GM12878 (cell line): Measurements from ENCODE around the gene KRTAP10-1.

ENCODE experiments used
- CTCF ChIP-seq, 3 experiments: IDR thresholded peaks in 2 of 3; conservative IDR thresholded peaks in 1 of 3; 2 replicates each; pipeline ENCODE4 v1.5.1; 2011; ENCODE audit warnings: low read depth in 3 of 3, low read length in 3 of 3, mild to moderate bottlenecking in 3 of 3, control low read depth in 2 of 3, moderate library complexity in 2 of 3, inconsistent platforms in 1 of 3, mixed read lengths in 1 of 3; ENCODE audit not compliant: control insufficient read depth in 2 of 3, insufficient read depth in 1 of 3; ENCODE audit errors: extremely low read depth in 1 of 3
- POLR2AphosphoS2 ChIP-seq: IDR thresholded peaks from 2 replicates; pipeline ENCODE4 v1.6.1; 2011; ENCODE audit warnings: low read depth, mild to moderate bottlenecking, low read length, improper control_type of control experiment, moderate library complexity

DNA sequence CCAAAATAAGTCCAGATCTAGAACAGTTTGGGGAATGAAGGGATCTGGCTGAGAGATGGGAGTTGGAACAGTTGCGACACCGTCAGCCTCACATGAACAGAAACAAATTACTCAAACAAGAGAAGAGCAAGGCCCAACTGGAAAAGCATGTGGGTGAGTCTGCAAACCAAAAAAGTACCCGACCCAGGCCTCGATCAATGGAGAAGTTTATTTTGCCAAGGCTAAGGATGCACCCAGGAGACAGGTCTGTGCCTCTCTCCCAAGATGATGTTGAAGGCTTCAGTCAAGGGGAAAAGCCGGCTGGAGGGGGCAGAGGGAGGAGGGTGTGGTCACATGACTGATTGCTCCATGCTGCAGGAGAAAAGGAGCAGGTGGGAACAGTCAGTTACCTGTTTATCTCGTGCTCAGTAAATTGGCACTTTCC, 42.3 kb downstream of the KRTAP10-1 start:
- TF ChIP-seq CTCF (IDR thresholded peaks at IDR 0.05 in 2 of 3, conservative IDR thresholded peaks at IDR 0.05 in 1 of 3; ENCODE audit: control insufficient read depth in 2 of 3, extremely low read depth in 1 of 3, insufficient read depth in 1 of 3, low read depth in 3 of 3, low read length in 3 of 3): no peak
- TF ChIP-seq POLR2AphosphoS2: no peak
